ENCODE results near the gene AKR1C1. TPM values are rescaled to one million over a fixed set of nuclear protein-coding genes. Genes with fewer than 3 reads are reported as not detected.
"Not testable (repeated sequence)": the region's sequence is repeated elsewhere in the genome, so short reads cannot be mapped to it uniquely, and the experiment has no call there.

AKR1C1 gene
- total RNA-seq, 2 donors from 2014 or later = 60.3 to 174 TPM

DNA sequence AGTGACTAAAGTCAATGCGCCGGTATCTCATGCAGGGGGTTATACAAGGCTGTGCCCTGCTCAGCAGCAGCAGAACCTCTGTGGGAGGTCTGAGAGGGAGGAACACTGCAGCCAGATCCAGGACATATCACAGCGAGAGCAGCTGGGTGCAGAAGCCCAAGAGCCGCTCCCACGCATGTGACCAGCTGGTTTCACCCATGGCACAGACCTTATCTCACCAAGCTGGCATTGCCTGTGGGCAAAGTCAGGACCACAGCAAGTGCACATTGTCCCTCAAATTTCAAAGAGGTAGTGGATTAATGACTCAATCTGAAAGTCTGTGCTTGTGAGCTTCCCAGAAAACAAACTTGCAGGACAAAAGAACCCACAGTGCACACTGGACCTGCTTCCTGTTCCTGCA, 31.6 kb upstream of the AKR1C1 start:
- H3K27ac ChIP-seq = no peak overlapping the region
- no peaks in the 10 kb centered on the region for H3K4me1 ChIP-seq
- H3K27me3 ChIP-seq = no peaks in the 10 kb centered on the region
- no peak overlapping the region for H3K4me3 ChIP-seq
- H3K36me3 ChIP-seq = no peaks in the 10 kb centered on the region
- DNase-seq (ENCODE audit: low spot score) = no peak
- peaks cover 0 to 10% of the 10 kb centered on the region in 2 donors for H3K9me3 ChIP-seq
- TF ChIP-seq, protein P1, sequence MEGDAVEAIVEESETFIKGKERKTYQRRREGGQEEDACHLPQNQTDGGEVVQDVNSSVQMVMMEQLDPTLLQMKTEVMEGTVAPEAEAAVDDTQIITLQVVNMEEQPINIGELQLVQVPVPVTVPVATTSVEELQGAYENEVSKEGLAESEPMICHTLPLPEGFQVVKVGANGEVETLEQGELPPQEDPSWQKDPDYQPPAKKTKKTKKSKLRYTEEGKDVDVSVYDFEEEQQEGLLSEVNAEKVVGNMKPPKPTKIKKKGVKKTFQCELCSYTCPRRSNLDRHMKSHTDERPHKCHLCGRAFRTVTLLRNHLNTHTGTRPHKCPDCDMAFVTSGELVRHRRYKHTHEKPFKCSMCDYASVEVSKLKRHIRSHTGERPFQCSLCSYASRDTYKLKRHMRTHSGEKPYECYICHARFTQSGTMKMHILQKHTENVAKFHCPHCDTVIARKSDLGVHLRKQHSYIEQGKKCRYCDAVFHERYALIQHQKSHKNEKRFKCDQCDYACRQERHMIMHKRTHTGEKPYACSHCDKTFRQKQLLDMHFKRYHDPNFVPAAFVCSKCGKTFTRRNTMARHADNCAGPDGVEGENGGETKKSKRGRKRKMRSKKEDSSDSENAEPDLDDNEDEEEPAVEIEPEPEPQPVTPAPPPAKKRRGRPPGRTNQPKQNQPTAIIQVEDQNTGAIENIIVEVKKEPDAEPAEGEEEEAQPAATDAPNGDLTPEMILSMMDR (IDR thresholded peaks at IDR 0.05) = no peak

DNA sequence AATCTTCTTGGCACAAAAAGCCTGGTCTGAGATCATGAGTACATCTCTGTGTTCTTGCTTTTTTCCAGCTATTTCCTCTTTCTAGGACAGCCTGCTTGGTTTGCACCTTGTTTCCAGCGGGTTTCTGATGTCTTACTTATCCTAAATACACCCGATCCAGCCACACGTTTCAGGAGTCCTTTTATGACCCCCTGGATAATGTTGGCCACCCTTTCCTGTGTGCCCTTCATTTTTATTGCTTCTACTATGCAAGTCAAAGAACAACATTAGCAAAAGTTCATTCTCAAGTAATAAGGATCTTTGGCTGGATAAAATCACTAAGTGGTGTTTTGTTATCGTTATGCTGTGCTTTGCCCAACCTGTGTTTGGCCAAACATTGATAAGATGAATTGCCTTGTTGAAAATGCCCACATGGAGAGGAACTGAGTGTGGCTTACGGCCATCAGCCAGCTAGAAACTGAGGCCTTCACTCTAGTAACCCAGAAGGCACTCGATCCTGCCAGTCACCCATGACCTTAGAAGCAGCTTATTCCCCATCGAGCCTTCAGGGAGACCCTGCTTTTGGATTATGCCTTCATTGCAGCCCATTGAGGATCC, 28.7 kb upstream of the AKR1C1 start:
- Histone ChIP-seq H3K4me1 (no peaks in the 10 kb centered on the region), H3K9me3 (peaks cover 0 to 3% of the 10 kb centered on the region in 2 donors), H3K27me3 (no peaks in the 10 kb centered on the region), H3K36me3 (no peaks in the 10 kb centered on the region), H3K4me3 (no peak overlapping the region), H3K27ac (no peak overlapping the region)
- DNase-seq (ENCODE audit: low spot score) = no peak
- TF ChIP-seq, protein P1 (IDR thresholded peaks at IDR 0.05) = no peak

DNA sequence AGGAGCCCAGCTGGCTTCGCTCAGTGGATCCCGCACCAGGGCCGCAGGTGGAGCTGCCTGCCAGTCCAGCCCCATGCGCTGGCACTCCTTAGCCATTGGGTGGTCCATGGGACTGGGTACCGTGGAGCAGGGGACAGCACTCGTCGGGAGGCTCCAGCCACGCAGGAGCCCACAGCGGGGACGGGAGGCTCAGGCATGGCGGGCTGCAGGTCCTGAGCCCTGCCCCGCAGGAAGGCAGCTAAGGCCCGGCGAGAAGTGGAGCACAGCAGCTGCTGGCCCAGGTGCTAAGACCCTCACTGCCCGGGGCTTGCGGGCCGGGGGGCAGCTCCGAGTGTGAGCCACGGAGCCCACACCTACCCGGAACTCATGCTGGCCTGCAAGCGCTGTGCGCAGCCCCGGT, 25.9 kb upstream of the AKR1C1 start:
- Histone ChIP-seq H3K27ac (no peak overlapping the region), H3K36me3 (no peaks in the 10 kb centered on the region)

DNA sequence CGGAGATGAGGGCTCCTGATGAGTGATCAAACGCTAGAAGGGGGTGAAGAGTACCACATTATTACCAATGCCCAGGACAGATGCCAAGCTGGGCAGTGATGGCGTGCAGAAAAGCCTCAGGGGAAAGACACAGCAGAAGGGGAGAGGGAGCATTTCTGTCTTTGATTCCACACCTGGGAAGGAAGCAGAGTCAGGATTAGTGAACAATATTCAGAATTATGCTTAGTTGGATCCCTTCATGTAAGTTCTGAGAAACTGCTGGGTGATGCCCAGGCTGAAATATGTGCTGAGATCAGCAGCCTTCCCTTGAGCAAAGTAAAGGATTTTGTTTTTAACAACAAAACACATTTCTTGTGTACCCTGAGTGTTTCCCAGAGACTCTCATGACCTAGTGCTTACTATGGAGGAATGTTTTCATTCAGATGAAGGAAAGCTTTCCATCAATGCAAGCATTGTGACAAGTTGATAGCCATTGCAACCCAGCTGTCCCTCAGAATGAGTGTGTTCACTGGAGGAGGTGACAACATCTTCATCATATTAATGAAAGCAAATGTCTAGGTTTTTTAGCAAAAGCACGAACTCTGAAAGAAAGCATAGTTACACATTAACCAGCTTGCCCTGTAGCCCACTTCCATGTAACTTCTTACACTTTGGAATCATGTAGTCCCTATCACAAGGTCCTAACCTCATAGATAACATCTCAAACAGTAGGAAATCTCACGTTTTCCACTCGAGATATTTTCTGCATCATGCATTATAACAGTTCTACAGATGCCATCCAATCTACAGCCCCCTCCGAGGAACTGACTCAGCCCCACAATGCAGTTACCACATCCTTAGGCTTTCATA, 23.8 kb upstream of the AKR1C1 start:
- Histone ChIP-seq H3K4me1 (peaks cover 0 to 20% of the 10 kb centered on the region in 2 donors), H3K27ac (no peak overlapping the region), H3K27me3 (no peaks in the 10 kb centered on the region), H3K4me3 (no peak overlapping the region), H3K36me3 (no peaks in the 10 kb centered on the region), H3K9me3 (no peaks in the 10 kb centered on the region)
- TF ChIP-seq, protein P1 (IDR thresholded peaks at IDR 0.05) = no peak
- no peak for DNase-seq (ENCODE audit: low spot score)

More for the DNA sequence above, 25.9 kb upstream of the AKR1C1 start:
- no peak overlapping the region for H3K4me3 ChIP-seq
- DNase-seq (ENCODE audit: low spot score) = no peak
- H3K27me3 ChIP-seq = no peaks in the 10 kb centered on the region
- H3K4me1 ChIP-seq = peaks cover 0 to 7% of the 10 kb centered on the region in 2 donors
- H3K9me3 ChIP-seq = no peaks in the 10 kb centered on the region
- TF ChIP-seq, protein P1 (IDR thresholded peaks at IDR 0.05) = no peak

DNA sequence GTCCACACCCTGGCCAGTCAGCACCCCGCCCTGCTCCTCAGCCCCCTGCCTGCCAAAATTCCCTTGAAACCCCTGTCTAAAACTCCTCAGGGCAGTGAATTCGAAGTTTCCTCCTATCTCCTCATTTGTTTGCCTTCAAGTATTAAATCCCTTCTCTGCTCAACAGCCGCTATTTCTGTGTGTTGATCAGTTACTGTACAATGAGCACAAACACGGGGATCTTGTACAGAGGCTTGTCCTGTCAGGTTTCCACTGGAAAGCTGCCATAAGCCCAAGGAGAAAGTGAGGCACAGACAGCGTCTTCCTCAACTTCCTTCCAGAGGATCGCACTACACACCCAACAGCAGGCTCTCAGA, 23.2 kb upstream of the AKR1C1 start:
- H3K36me3 ChIP-seq; H3K27me3 ChIP-seq; H3K9me3 ChIP-seq; DNase-seq (ENCODE audit: low spot score); H3K4me3 ChIP-seq; H3K27ac ChIP-seq: not testable (repeated sequence)
- H3K4me1 ChIP-seq = peaks cover 0 to 20% of the 10 kb centered on the region in 2 donors

DNA sequence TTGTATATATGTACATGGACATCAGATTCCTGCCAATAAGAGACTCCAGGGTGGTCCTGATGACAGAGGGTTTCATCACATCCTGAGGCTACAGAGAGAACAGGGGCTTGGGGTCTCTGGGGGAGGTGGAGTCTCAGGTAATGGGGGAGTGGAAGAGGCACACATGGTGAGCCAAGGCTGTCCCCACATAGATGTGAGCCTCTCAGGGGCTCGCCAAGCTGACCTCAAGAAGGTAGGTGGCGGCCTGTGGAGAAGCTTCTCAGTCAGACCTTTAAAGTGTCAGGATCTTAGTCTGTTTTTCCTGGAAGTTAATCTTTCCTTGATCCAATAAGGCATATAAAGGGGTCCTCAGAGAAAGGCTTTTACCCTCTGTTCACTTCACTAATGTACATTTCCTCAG, 22.3 kb upstream of the AKR1C1 start:
- H3K4me3 ChIP-seq; H3K27me3 ChIP-seq; H3K36me3 ChIP-seq; H3K9me3 ChIP-seq; DNase-seq (ENCODE audit: low spot score): not testable (repeated sequence)
- H3K27ac ChIP-seq = peak overlapping the region; percentile 64 to 73
- H3K4me1 ChIP-seq = peaks cover 0 to 20% of the 10 kb centered on the region in 2 donors
